ENCODE measurements around the gene SMIM15.

The SMIM15 gene

DNA sequence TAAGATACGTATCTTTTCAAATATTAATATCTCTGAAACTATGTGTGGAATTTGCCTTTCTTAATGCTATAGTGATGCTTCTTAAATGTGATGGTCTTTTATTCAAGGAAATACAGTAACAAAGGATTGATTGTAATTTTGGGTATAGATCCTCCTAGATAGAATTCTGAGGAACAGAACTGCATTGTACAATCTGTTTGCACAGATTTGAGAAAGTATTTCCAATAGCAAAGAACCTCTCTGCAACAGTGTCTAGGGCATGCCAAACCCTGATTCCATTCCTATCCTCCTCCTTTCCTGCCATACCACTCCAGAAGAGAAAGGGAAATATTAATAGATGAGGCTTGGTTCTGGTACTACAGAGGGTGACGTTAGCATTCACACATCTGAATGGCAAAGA is 10.4 kb downstream of the SMIM15 start:
- TF ChIP-seq, protein P1, sequence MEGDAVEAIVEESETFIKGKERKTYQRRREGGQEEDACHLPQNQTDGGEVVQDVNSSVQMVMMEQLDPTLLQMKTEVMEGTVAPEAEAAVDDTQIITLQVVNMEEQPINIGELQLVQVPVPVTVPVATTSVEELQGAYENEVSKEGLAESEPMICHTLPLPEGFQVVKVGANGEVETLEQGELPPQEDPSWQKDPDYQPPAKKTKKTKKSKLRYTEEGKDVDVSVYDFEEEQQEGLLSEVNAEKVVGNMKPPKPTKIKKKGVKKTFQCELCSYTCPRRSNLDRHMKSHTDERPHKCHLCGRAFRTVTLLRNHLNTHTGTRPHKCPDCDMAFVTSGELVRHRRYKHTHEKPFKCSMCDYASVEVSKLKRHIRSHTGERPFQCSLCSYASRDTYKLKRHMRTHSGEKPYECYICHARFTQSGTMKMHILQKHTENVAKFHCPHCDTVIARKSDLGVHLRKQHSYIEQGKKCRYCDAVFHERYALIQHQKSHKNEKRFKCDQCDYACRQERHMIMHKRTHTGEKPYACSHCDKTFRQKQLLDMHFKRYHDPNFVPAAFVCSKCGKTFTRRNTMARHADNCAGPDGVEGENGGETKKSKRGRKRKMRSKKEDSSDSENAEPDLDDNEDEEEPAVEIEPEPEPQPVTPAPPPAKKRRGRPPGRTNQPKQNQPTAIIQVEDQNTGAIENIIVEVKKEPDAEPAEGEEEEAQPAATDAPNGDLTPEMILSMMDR (IDR thresholded peaks at IDR 0.05; ENCODE audit: poor library complexity, severe bottlenecking) = no peak
- ATAC-seq (ENCODE audit: low read depth) (no peak; the same call in 2 of the 3 replicates), DNase-seq (ENCODE audit: low spot score) (no peak)
- Histone ChIP-seq H3K27ac (ENCODE audit: poor library complexity, severe bottlenecking) (no peak overlapping the region), H3K4me3 (ENCODE audit: severe bottlenecking) (no peak overlapping the region), H3K9me3 (ENCODE audit: severe bottlenecking) (no peaks in the 10 kb centered on the region), H3K4me1 (ENCODE audit: insufficient read depth, poor library complexity, severe bottlenecking) (no peaks in the 10 kb centered on the region), H3K36me3 (ENCODE audit: low read depth) (peaks cover 14% of the 10 kb centered on the region; the same call in 1 of the 2 replicates), H3K27me3 (ENCODE audit: insufficient read depth, poor library complexity, severe bottlenecking) (no peaks in the 10 kb centered on the region)

DNA sequence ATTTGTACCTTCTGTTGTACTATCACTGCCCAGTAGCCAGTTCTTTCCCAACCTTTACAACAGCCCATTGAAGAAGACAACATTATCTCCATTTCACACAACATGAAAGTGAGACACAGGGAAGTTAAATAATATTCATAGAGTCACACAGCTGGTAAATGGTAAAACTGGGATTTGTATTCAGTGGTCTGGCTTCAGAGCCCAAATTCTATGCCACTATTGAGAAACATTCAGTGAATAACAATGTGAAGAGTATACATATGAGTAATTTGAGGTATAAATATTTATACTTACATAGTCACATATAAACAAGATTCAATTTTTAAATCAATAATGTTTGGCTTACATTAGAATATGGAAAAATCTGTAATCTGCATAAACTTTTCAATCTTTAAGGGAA is 13.8 kb downstream of the SMIM15 start:
- no peak for DNase-seq (ENCODE audit: low spot score)
- H3K36me3 ChIP-seq (ENCODE audit: low read depth) = no peaks in the 10 kb centered on the region
- no peak overlapping the region for H3K27ac ChIP-seq (ENCODE audit: poor library complexity, severe bottlenecking)
- TF ChIP-seq, protein P1 (IDR thresholded peaks at IDR 0.05; ENCODE audit: poor library complexity, severe bottlenecking) = no peak
- no peak overlapping the region for H3K4me3 ChIP-seq (ENCODE audit: severe bottlenecking)
- no peaks in the 10 kb centered on the region for H3K27me3 ChIP-seq (ENCODE audit: insufficient read depth, poor library complexity, severe bottlenecking)
- H3K9me3 ChIP-seq (ENCODE audit: severe bottlenecking) = no peaks in the 10 kb centered on the region
- no peak for ATAC-seq (ENCODE audit: low read depth)
- no peaks in the 10 kb centered on the region for H3K4me1 ChIP-seq (ENCODE audit: insufficient read depth, poor library complexity, severe bottlenecking)

DNA sequence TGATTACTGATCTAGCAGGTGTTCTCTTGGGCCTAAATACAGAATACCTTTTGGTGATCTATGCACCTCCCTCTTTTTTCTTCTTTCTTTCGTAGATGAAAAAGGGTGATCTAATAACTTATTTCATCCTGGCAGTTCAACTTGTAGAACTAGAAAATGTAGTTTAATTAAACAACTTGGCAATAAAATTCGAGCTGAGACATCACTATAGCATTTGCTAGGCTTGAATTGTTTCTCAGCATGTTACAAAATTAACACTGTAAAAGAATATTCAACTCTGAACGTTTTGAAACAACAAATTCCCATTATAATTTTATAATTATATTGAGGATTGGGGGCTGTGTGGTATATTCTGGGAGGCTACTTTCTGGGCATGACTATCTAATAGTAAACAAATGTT is 19.5 kb downstream of the SMIM15 start:
- DNase-seq (ENCODE audit: low spot score) (no peak), ATAC-seq (ENCODE audit: low read depth) (no peak)
- Histone ChIP-seq H3K4me1 (ENCODE audit: insufficient read depth, poor library complexity, severe bottlenecking) (no peaks in the 10 kb centered on the region), H3K36me3 (ENCODE audit: low read depth) (no peaks in the 10 kb centered on the region), H3K9me3 (ENCODE audit: severe bottlenecking) (no peaks in the 10 kb centered on the region), H3K4me3 (ENCODE audit: severe bottlenecking) (no peak overlapping the region), H3K27ac (ENCODE audit: poor library complexity, severe bottlenecking) (no peak overlapping the region), H3K27me3 (ENCODE audit: insufficient read depth, poor library complexity, severe bottlenecking) (no peaks in the 10 kb centered on the region)
- TF ChIP-seq, protein P1 (IDR thresholded peaks at IDR 0.05; ENCODE audit: poor library complexity, severe bottlenecking) = no peak

DNA sequence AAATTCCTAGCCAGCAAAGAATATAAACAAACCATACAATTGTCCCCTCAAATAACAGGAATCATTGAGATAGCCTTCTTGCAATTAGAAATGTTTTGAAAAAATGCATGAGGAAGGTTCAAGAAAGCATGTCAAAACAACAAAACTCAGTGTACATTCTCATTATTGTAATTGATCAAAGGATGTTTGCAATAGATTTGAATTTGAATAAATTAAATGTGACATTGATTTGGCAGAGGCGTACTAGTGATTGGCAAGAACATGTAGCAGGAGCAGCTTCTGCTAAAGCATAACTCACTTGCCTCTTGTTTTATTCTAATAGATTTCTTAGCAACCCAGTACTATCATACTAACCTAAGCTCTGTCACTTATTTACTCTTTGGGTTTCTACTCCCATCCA is 19.9 kb downstream of the SMIM15 start:
- H3K4me1 ChIP-seq (ENCODE audit: insufficient read depth, poor library complexity, severe bottlenecking) = no peaks in the 10 kb centered on the region
- H3K27me3 ChIP-seq (ENCODE audit: insufficient read depth, poor library complexity, severe bottlenecking) = no peaks in the 10 kb centered on the region
- H3K4me3 ChIP-seq (ENCODE audit: severe bottlenecking) = no peak overlapping the region
- no peaks in the 10 kb centered on the region for H3K9me3 ChIP-seq (ENCODE audit: severe bottlenecking)
- DNase-seq (ENCODE audit: low spot score) (no peak), ATAC-seq (ENCODE audit: low read depth) (no peak)
- H3K27ac ChIP-seq (ENCODE audit: poor library complexity, severe bottlenecking) = no peak overlapping the region
- TF ChIP-seq, protein P1 (IDR thresholded peaks at IDR 0.05; ENCODE audit: poor library complexity, severe bottlenecking) = no peak
- no peaks in the 10 kb centered on the region for H3K36me3 ChIP-seq (ENCODE audit: low read depth)

DNA sequence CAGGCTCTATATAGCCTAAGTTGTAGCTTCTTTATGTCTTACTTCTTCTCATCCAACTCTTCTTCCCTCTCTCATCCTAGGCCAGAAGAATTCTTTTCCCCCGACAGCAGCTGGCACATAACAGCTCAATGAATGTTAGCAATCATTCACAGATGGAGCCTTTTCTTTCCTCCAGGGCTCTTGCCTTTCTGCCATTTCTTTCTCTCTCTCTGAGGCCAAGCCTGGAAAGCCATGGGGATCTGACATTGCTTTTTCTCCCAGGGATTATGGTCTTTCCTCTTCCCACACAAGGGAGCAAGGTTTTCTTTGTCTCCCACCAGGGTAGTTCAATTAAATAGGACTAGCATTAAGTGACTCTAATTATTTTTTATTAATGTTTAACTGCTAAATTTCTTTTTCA is 20.5 kb downstream of the SMIM15 start:
- H3K4me3 ChIP-seq (ENCODE audit: severe bottlenecking) = no peak overlapping the region
- TF ChIP-seq, protein P1 (IDR thresholded peaks at IDR 0.05; ENCODE audit: poor library complexity, severe bottlenecking) = no peak
- no peak for ATAC-seq (ENCODE audit: low read depth)

More for the DNA sequence above, 20.5 kb downstream of the SMIM15 start:
- Histone ChIP-seq H3K36me3 (ENCODE audit: low read depth) (no peaks in the 10 kb centered on the region), H3K27me3 (ENCODE audit: insufficient read depth, poor library complexity, severe bottlenecking) (no peaks in the 10 kb centered on the region), H3K4me1 (ENCODE audit: insufficient read depth, poor library complexity, severe bottlenecking) (no peaks in the 10 kb centered on the region), H3K9me3 (ENCODE audit: severe bottlenecking) (no peaks in the 10 kb centered on the region), H3K27ac (ENCODE audit: poor library complexity, severe bottlenecking) (no peak overlapping the region)
- no peak for DNase-seq (ENCODE audit: low spot score)
